Right atrium auricular region (tissue), 2 donors: ENCODE measurements around the gene PANK4. TPM values are rescaled to one million over a fixed set of nuclear protein-coding genes. Genes with fewer than 3 reads are reported as not detected.
"Not testable (repeated sequence)": the region's sequence is repeated elsewhere in the genome, so short reads cannot be mapped to it uniquely, and the experiment has no call there.

Source experiments
- DNase-seq: peaks from one replicate; pipeline ENCODE4 v3.0.0-alpha.2; 2019; ENCODE audit warnings: low spot score
- H3K27ac ChIP-seq, 2 donors: fragments of 200-600 bp; sonication (generic); 1 replicate in 1 of 2; 2 replicates in 1 of 2; pipeline ENCODE4 v1.5.1; 2016 to 2019
- H3K27me3 ChIP-seq, 2 donors: fragments of 200-600 bp; sonication (generic); one replicate each; pipeline versions ENCODE4 v1.5.1 to v1.6.0; 2017 to 2019
- H3K36me3 ChIP-seq: fragments of 200-600 bp; sonication (generic); one replicate; pipeline ENCODE4 v1.5.1; 2016
- H3K4me1 ChIP-seq, 2 donors: fragments of 200-600 bp; sonication (generic); one replicate each; pipeline versions ENCODE4 v1.5.1 to v1.6.0; 2017 to 2019
- H3K4me3 ChIP-seq, 2 donors: fragments of 200-600 bp; sonication (generic); 1 replicate in 1 of 2; 2 replicates in 1 of 2; pipeline ENCODE4 v1.5.1; 2017 to 2019; ENCODE audit warnings: mild to moderate bottlenecking in 1 of 2, moderate library complexity in 1 of 2
- H3K9me3 ChIP-seq, 2 donors: fragments of 200-600 bp; sonication (generic); one replicate each; pipeline ENCODE4 v1.5.1; 2019
- total RNA-seq, 2 donors: library from RNA; depleted of rRNA; stranded (reverse); fragments of >200 nt; gene quantifications; one replicate each; pipeline ENCODE4 v1.1.0, GENCODE V29; 2016
- TF ChIP-seq, protein P1 (sequence below), 2 donors: fragments of 200-600 bp; sonication (generic); IDR thresholded peaks; one replicate each; pipeline ENCODE4 v1.5.1; 2019; ENCODE audit warnings: antibody characterized with exemption in 2 of 2

PANK4 gene
- total RNA-seq, 2 donors from 2014 or later, result 27.0 to 41.5 TPM

DNA sequence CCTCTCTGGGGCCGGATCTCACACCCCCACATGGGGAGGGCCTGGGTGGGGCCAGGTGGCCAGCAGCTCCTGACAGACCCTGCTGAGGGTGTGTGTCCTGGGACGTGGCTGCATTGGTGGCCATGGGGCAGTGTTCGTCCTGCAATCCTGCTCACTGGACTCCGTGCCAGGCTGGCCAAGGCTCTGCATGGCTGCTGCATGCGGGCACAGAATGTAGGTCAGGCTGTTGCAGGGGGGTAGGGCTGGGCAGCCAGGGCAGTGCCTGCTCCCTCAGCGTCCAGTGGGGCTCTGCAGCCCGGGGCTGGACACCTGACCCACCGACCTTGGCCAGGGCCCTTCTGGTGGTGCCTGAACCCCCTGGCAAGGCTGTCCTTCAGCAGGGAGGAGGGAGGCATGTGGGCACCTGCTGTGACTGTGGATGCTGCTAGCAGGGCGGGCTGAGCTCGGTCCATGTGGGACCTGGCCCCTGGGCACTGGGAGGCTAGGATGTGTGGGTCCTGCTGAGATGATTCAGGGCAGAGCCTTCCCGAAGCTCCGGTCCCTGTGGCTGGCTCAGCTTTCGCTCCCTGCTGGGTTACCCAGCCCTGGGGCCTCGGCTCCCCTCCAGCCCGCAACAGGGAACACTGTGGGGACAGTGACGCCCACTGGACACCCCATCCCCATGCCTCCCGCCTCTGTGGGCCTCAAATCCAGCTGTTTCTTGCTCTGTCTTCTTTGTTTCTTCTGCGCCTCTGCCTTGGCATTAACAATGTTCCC is 65.2 kb downstream of the PANK4 start:
- DNase-seq, result no peak

DNA sequence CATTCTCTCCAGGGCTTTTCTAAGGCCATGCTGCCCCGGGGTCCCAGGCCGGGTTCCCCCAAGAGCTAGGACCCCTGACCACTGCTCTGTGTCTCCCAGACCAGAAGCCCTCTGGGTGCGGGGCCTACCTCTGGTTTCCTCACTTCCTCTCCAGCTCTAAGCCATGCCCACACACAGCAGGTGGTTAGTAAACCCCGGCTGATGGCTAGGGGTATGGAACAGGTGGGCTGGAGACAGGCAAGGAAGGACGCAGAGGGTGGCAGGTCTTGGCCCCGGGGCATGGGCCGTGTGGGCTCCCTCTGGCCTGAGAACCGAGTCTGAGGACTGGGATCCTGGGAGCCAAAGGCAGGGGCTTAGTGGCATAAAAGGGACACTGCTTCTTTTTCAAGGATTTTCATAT is 66.2 kb downstream of the PANK4 start:
- Histone ChIP-seq H3K4me3 (no peak overlapping the region), H3K4me1 (peaks cover 0 to 10% of the 10 kb centered on the region in 2 donors), H3K27ac (no peak overlapping the region), H3K27me3 (peaks cover 0 to 9% of the 10 kb centered on the region in 2 donors), H3K36me3 (no peaks in the 10 kb centered on the region), H3K9me3 (no peaks in the 10 kb centered on the region)
- TF ChIP-seq, protein P1, sequence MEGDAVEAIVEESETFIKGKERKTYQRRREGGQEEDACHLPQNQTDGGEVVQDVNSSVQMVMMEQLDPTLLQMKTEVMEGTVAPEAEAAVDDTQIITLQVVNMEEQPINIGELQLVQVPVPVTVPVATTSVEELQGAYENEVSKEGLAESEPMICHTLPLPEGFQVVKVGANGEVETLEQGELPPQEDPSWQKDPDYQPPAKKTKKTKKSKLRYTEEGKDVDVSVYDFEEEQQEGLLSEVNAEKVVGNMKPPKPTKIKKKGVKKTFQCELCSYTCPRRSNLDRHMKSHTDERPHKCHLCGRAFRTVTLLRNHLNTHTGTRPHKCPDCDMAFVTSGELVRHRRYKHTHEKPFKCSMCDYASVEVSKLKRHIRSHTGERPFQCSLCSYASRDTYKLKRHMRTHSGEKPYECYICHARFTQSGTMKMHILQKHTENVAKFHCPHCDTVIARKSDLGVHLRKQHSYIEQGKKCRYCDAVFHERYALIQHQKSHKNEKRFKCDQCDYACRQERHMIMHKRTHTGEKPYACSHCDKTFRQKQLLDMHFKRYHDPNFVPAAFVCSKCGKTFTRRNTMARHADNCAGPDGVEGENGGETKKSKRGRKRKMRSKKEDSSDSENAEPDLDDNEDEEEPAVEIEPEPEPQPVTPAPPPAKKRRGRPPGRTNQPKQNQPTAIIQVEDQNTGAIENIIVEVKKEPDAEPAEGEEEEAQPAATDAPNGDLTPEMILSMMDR (IDR thresholded peaks at IDR 0.05), result no peak
- no peak for DNase-seq

More for the DNA sequence above, 65.2 kb downstream of the PANK4 start:
- TF ChIP-seq, protein P1 (IDR thresholded peaks at IDR 0.05), result no peak
- H3K27ac ChIP-seq, result no peak overlapping the region
- H3K4me1 ChIP-seq, result peaks cover 0 to 10% of the 10 kb centered on the region in 2 donors
- H3K36me3 ChIP-seq, result no peaks in the 10 kb centered on the region
- no peak overlapping the region for H3K4me3 ChIP-seq
- H3K9me3 ChIP-seq, result no peaks in the 10 kb centered on the region
- H3K27me3 ChIP-seq, result peaks cover 0 to 10% of the 10 kb centered on the region in 2 donors

DNA sequence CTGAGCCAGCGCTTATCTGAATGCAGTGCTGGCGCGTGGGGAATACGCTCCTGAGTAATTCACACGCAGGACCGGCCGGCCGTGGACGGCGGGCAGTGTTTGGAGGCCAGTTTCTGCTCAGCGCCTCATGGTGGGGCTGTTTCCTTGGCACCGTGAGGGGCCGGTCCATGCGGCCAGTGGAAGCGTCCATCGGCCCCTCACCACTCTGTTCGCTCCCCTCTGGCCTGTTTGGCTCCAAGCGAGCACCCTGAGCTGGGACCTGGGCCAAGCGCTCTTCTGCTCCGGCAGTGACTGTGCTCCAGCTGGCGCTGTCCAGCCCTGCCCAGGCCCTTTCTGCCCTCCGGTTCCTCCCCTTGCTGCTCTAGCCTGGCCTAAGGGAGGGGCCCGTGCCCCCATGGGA is 66.6 kb downstream of the PANK4 start:
- Histone ChIP-seq H3K4me3 (no peak overlapping the region), H3K4me1 (peaks cover 0 to 10% of the 10 kb centered on the region in 2 donors), H3K27ac (no peak overlapping the region), H3K9me3 (no peaks in the 10 kb centered on the region), H3K36me3 (no peaks in the 10 kb centered on the region), H3K27me3 (peaks cover 0 to 4% of the 10 kb centered on the region in 2 donors)
- TF ChIP-seq, protein P1 (IDR thresholded peaks at IDR 0.05), result peak in 1 of 2 donors; percentile 44
- no peak for DNase-seq

DNA sequence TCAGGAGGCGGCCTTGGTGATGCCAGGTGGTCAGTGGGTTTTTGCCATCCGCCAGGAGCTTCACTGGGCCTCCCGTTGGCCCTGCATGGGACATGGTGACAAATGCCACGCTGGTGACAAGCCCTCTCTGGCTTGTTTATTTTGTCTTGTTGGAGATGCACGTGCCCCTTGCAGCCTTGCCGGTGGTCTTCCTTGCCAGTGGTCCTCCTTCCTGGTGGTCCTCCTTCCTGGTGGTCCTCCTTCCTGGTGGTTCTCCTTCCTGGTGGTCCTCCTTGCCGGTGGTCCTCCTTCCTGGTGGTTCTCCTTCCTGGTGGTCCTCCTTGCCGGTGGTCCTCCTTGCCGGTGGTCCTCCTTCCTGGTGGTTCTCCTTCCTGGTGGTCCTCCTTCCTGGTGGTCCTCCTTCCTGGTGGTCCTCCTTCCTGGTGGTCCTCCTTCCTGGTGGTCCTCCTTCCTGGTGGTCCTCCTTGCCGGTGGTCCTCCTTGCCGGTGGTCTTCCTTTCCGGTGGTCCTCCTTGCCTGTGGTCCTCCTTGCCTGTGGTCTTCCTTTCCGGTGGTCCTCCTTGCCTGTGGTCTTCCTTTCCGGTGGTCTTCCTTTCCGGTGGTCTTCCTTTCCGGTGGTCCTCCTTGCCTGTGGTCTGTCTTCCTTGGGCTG is 67.2 kb downstream of the PANK4 start:
- H3K4me3 ChIP-seq, H3K9me3 ChIP-seq, H3K36me3 ChIP-seq, H3K4me1 ChIP-seq, H3K27me3 ChIP-seq, DNase-seq, H3K27ac ChIP-seq: not testable (repeated sequence)

DNA sequence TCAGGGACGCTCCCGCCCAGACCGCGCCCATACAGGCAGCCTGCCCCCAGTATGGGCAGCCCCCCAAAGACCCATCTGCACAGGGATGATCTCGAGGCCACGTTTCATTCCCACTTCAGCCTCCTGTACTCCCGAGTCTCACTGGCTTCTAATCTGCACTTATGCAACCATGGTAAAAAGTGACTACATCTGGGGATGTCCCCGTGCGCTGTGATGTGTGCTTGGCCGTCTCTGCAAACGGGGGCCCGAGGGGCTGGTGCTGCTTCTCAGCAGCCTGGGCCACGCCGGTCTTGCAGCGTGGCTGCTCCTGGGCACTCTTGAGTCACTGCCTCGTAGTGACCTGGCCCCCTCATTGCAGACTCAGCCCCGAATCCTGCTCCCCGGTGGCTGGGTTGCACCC is 67.7 kb downstream of the PANK4 start:
- no peaks in the 10 kb centered on the region for H3K9me3 ChIP-seq
- H3K4me1 ChIP-seq, result peaks cover 0 to 10% of the 10 kb centered on the region in 2 donors
- H3K27ac ChIP-seq, result no peak overlapping the region
- peaks cover 0 to under 1% of the 10 kb centered on the region in 2 donors for H3K27me3 ChIP-seq
- DNase-seq, result no peak
- TF ChIP-seq, protein P1 (IDR thresholded peaks at IDR 0.05), result no peak
- no peaks in the 10 kb centered on the region for H3K36me3 ChIP-seq
- H3K4me3 ChIP-seq, result no peak overlapping the region

Other genes starting within 250 kb of the PANK4 start
- gene MORN1, start 135.0 kb downstream of the PANK4 start, total RNA-seq, result 1 to 10 TPM; 2.2 to 3.8 TPM
- gene RER1, start 134.8 kb downstream of the PANK4 start, total RNA-seq, result 10 to 100 TPM; 38.8 to 47.2 TPM
- gene PEX10, start 114.0 kb downstream of the PANK4 start, total RNA-seq, result 10 to 100 TPM; 16.2 to 17.4 TPM
- under 1 TPM in 1 of 2 donors, not detected in 1; 0.12 TPM for gene PLCH2, start 50.3 kb downstream of the PANK4 start, total RNA-seq
- not detected for gene HES5, start 3.7 kb upstream of the PANK4 start, total RNA-seq
- gene TNFRSF14, start 29.8 kb upstream of the PANK4 start, total RNA-seq, result 10 to 100 TPM in 1 of 2 donors, 1 to 10 TPM in 1; 9.2 to 14.5 TPM
- 1 to 10 TPM; 6.4 to 6.8 TPM for gene PRXL2B, start 60.2 kb upstream of the PANK4 start, total RNA-seq
- not detected for gene MMEL1, start 106.4 kb upstream of the PANK4 start, total RNA-seq